Measurements from ENCODE around the gene SLC16A7. TPM values are rescaled to one million over a fixed set of nuclear protein-coding genes. Genes with fewer than 3 reads are reported as not detected.

Gene SLC16A7
- total RNA-seq, 6 donors from 2014 or later = 5.3 to 35.6 (median 22.5) TPM

DNA sequence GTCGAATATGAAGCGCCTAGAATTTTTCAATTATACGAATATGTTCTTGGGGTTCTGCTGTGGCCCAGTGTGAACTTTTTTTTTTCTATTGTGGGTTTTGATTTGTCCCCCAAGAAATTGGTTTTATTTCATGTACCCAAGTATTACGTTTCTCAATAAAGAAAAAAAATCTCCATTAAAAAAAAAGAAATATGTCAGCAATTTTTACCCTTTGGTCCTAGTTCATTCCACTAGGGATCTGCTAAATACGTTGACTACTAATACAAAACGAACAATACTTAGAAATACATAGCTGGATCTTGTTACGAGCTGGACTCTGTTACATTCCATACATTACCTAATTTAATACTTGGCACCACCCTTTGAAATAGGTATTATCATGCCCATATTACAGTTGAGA, 216.9 kb downstream of the SLC16A7 start:
- Histone ChIP-seq H3K4me1 (no peaks in the 10 kb centered on the region), H3K27ac (no peak overlapping the region), H3K36me3 (no peaks in the 10 kb centered on the region), H3K9me3 (no peaks in the 10 kb centered on the region), H3K4me3 (no peak overlapping the region), H3K27me3 (no peaks in the 10 kb centered on the region)
- WGBS, 2 donors = 91 to 94% methylated on average over 7 of the region's 7 CpGs
- ATAC-seq (ENCODE audit: low FRiP score in 2 of 2) (no peak), DNase-seq (no peak)
- TF ChIP-seq POLR2AphosphoS5 (IDR thresholded peaks at IDR 0.05) (no peak), EP300 (IDR thresholded peaks at IDR 0.05) (no peak), POLR2A (IDR thresholded peaks at IDR 0.05) (no peak)
- TF ChIP-seq, protein P1, sequence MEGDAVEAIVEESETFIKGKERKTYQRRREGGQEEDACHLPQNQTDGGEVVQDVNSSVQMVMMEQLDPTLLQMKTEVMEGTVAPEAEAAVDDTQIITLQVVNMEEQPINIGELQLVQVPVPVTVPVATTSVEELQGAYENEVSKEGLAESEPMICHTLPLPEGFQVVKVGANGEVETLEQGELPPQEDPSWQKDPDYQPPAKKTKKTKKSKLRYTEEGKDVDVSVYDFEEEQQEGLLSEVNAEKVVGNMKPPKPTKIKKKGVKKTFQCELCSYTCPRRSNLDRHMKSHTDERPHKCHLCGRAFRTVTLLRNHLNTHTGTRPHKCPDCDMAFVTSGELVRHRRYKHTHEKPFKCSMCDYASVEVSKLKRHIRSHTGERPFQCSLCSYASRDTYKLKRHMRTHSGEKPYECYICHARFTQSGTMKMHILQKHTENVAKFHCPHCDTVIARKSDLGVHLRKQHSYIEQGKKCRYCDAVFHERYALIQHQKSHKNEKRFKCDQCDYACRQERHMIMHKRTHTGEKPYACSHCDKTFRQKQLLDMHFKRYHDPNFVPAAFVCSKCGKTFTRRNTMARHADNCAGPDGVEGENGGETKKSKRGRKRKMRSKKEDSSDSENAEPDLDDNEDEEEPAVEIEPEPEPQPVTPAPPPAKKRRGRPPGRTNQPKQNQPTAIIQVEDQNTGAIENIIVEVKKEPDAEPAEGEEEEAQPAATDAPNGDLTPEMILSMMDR (IDR thresholded peaks at IDR 0.05) = no peak

DNA sequence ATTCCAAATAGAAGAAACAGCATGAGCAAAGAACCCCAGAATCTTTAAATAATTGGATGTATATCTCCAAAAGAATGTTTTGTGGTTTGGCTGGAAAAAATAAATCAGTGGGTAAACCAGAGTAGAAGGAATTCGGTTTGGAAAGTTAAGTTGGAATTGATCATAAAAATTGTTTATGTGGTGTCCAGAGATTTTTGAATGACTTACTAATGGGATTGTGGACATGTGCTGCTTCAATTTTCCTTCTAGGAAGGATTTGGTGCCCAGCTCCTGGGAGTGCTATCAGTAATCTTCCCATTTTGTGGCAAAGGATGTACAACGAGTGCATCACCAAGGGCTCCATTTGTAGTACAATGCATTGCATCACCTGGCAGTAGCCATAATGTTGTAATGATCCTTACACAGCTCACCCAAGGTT, 224.8 kb downstream of the SLC16A7 start:
- ATAC-seq (ENCODE audit: low FRiP score in 2 of 2) (no peak), DNase-seq (no peak)
- Histone ChIP-seq H3K27ac (no peak overlapping the region), H3K27me3 (no peaks in the 10 kb centered on the region), H3K4me1 (no peaks in the 10 kb centered on the region), H3K4me3 (no peak overlapping the region), H3K36me3 (no peaks in the 10 kb centered on the region), H3K9me3 (no peaks in the 10 kb centered on the region)
- TF ChIP-seq, protein P1 (IDR thresholded peaks at IDR 0.05) = no peak
- WGBS, 2 donors = 74 to 89% methylated on average over 2 of the region's 2 CpGs

DNA sequence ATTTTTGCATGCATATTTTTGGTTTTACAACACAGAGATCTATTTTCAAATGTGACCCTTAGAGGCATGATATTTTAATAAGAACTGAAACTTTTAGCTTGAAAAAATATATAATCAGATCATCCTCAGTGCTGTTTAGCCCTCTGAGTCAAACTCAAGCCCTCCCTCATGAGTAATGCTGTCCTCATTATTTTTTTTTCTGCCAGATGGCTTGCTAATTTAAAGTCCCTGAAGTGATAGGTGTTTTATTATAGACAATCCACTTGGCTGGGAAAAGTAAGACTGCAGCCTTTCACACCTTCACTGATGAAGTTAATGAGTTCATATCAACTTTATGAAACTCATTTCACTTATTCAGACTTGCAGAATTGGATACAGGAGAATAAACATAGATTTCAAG, 227.7 kb downstream of the SLC16A7 start:
- Histone ChIP-seq H3K4me3 (no peak overlapping the region), H3K9me3 (no peaks in the 10 kb centered on the region), H3K36me3 (no peaks in the 10 kb centered on the region), H3K27me3 (no peaks in the 10 kb centered on the region), H3K27ac (no peak overlapping the region), H3K4me1 (no peaks in the 10 kb centered on the region)
- DNase-seq (no peak), ATAC-seq (ENCODE audit: low FRiP score in 2 of 2) (no peak)
- TF ChIP-seq POLR2AphosphoS5 (IDR thresholded peaks at IDR 0.05) (no peak), EP300 (IDR thresholded peaks at IDR 0.05) (no peak), POLR2A (IDR thresholded peaks at IDR 0.05) (no peak)
- TF ChIP-seq, protein P1 (IDR thresholded peaks at IDR 0.05) = no peak

DNA sequence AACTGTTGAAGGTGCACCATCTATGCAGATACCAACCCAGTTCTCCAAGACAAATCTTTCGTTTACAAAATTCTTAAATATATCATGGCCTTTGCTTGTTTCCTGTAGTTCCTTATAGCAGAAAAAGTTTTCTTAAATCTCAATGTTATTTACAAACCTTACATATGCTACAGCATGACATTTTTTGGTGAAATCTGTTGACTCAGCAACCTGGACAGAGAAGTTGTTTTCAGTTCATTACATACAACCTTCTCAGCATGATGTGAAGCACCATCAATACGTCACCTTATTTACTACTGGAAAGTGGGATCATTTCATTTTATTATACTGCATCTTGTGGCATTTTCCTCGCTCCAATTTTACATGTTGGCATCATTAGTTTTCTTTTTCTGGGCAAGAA, 231.9 kb downstream of the SLC16A7 start:
- Histone ChIP-seq H3K9me3 (no peaks in the 10 kb centered on the region), H3K27ac (no peak overlapping the region), H3K4me3 (no peak overlapping the region), H3K36me3 (no peaks in the 10 kb centered on the region), H3K4me1 (no peaks in the 10 kb centered on the region), H3K27me3 (no peaks in the 10 kb centered on the region)
- TF ChIP-seq POLR2A (IDR thresholded peaks at IDR 0.05) = no peak
- no peak for TF ChIP-seq EP300 (IDR thresholded peaks at IDR 0.05)
- TF ChIP-seq, protein P1 (IDR thresholded peaks at IDR 0.05) = no peak
- no peak for TF ChIP-seq POLR2AphosphoS5 (IDR thresholded peaks at IDR 0.05)
- 77 to 80% methylated on average over 3 of the region's 3 CpGs for WGBS, 2 donors
- ATAC-seq (ENCODE audit: low FRiP score in 2 of 2) (no peak), DNase-seq (no peak)

DNA sequence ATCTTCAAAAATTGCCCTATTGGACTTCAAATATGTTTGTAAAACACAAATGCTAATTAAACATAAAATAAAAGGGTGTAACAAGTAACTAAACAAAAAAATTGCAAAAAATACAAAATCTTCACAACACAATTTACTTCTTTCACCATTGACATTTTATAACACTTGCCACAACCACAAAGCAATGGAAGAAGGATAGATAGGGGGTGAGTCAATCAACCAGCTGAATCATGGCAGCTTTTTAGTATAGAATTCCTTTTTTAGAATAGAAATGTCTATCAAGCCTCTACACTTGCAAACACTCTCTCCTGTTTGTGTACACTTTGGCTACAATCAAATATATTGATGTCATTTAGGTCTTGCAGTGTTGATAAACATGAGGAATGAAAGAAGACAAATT, 232.7 kb downstream of the SLC16A7 start:
- no peak for ATAC-seq (ENCODE audit: low FRiP score in 2 of 2)
- no peaks in the 10 kb centered on the region for H3K9me3 ChIP-seq

More for the DNA sequence above, 232.7 kb downstream of the SLC16A7 start:
- no peak for TF ChIP-seq POLR2AphosphoS5 (IDR thresholded peaks at IDR 0.05)
- TF ChIP-seq, protein P1 (IDR thresholded peaks at IDR 0.05) = no peak
- no peak for TF ChIP-seq POLR2A (IDR thresholded peaks at IDR 0.05)
- no peak for TF ChIP-seq EP300 (IDR thresholded peaks at IDR 0.05)
- no peaks in the 10 kb centered on the region for H3K36me3 ChIP-seq
- H3K4me1 ChIP-seq = no peaks in the 10 kb centered on the region
- no peak overlapping the region for H3K4me3 ChIP-seq
- no peak for DNase-seq
- no peak overlapping the region for H3K27ac ChIP-seq
- no peaks in the 10 kb centered on the region for H3K27me3 ChIP-seq

Data from upper lobe of left lung (tissue), 6 donors.